Endothelial cell of umbilical vein (primary cell): Measurements from ENCODE around the gene KIF6. TPM values are rescaled to one million over a fixed set of nuclear protein-coding genes. Genes with fewer than 3 reads are reported as not detected.

Experiments used
- BruUV-seq: library from RNA; stranded (reverse); fragments of 400-500 nt; replicated peaks from 2 replicates; lab custom pipeline; 2021; lab: Mats Ljungman, UMichigan
- CTCF ChIA-PET: fragments of 300-600, 350-600 bp; sonication (Branson Sonifier 250); formaldehyde crosslinking; loops from one replicate; lab custom pipeline; 2021; ENCODE audit warnings: antibody characterized with exemption, inconsistent platforms; lab: Charles Lee
- POLR2A ChIA-PET: fragments of 300-600, 350-600 bp; sonication (Branson Sonifier 250); formaldehyde crosslinking; loops from one replicate; lab custom pipeline; 2021; ENCODE audit warnings: antibody characterized with exemption, inconsistent platforms; lab: Charles Lee
- DNase-seq: peaks from one replicate; pipeline ENCODE4 v3.0.0-alpha.2; 2011; ENCODE audit warnings: low read depth, low spot score
- FAIRE-seq: peaks from 2 replicates; lab custom pipeline; 2011; peaks lifted over from hg19 to GRCh38; lab: Jason Lieb, UNC
- H2AFZ ChIP-seq: 2 replicates; pipeline ENCODE4 v1.6.0; 2012; ENCODE audit warnings: low read depth, low read length, control low read depth, inconsistent platforms
- H3K27ac ChIP-seq: 2 replicates; pipeline ENCODE4 v1.5.1; 2011; ENCODE audit warnings: low read depth, mild to moderate bottlenecking, control low read depth, low read length, moderate library complexity; ENCODE audit not compliant: insufficient read depth
- H3K27me3 ChIP-seq, 2 experiments: 2 replicates each; pipeline versions ENCODE4 v1.6.0 to v1.6.1; 2011; ENCODE audit warnings: low read length in 2 of 2, mixed read lengths in 1 of 2; ENCODE audit not compliant: control insufficient read depth in 2 of 2, insufficient read depth in 2 of 2
- H3K36me3 ChIP-seq, 2 experiments: 2 replicates in 1 of 2; 3 replicates in 1 of 2; pipeline ENCODE4 v1.5.1; 2011; ENCODE audit warnings: low read length in 2 of 2, mild to moderate bottlenecking in 1 of 2, moderate library complexity in 1 of 2; ENCODE audit not compliant: control insufficient read depth in 2 of 2, insufficient read depth in 2 of 2; ENCODE audit errors: extremely low read depth in 1 of 2
- H3K4me1 ChIP-seq: 3 replicates; pipeline ENCODE4 v1.5.1; 2011; ENCODE audit warnings: mild to moderate bottlenecking, low read length; ENCODE audit not compliant: control insufficient read depth, insufficient read depth; ENCODE audit errors: extremely low read depth
- H3K4me2 ChIP-seq: 2 replicates; pipeline ENCODE4 v1.6.1; 2011; ENCODE audit warnings: low read length, control low read depth, mixed read lengths; ENCODE audit not compliant: insufficient read depth
- H3K4me3 ChIP-seq, 3 experiments: fragments of 200-600 bp in 1 of 3; sonication (generic), shearing (Covaris generic) in 1 of 3; replicated peaks in 1 of 3; 2 replicates each; pipeline ENCODE4 v1.5.1; 2011 to 2016; ENCODE audit warnings: control low read depth in 3 of 3, low read length in 3 of 3, mild to moderate bottlenecking in 2 of 3, inconsistent platforms in 1 of 3, low read depth in 1 of 3, moderate library complexity in 1 of 3; ENCODE audit not compliant: insufficient read depth in 1 of 3
- H3K79me2 ChIP-seq: 2 replicates; pipeline ENCODE4 v1.6.0; 2012; ENCODE audit warnings: low read length, inconsistent platforms; ENCODE audit not compliant: control insufficient read depth, insufficient read depth
- H3K9ac ChIP-seq: replicated peaks from 2 replicates; pipeline ENCODE3; 2011; ENCODE audit warnings: low read length, control low read depth; ENCODE audit not compliant: insufficient read depth; ENCODE audit errors: extremely low read depth
- H3K9me1 ChIP-seq: replicated peaks from 3 replicates; pipeline ENCODE4 v1.6.0; 2011; ENCODE audit warnings: mild to moderate bottlenecking, low read length; ENCODE audit not compliant: control insufficient read depth, insufficient read depth; ENCODE audit errors: extremely low read depth
- H3K9me3 ChIP-seq: replicated peaks from 2 replicates; pipeline ENCODE4 v1.5.1; 2012; ENCODE audit warnings: low read length, inconsistent platforms; ENCODE audit not compliant: control insufficient read depth, insufficient read depth
- H4K20me1 ChIP-seq: replicated peaks from 2 replicates; pipeline ENCODE3; 2011; ENCODE audit warnings: mild to moderate bottlenecking, low read length; ENCODE audit not compliant: control insufficient read depth, insufficient read depth; ENCODE audit errors: extremely low read depth
- CTCF ChIP-seq, 2 donors: IDR thresholded peaks; 1 replicate in 1 of 2; 2 replicates in 1 of 2; pipeline ENCODE4 v1.5.1; 2011; ENCODE audit warnings: low read length in 2 of 2, mild to moderate bottlenecking in 2 of 2, moderate library complexity in 2 of 2, control low read depth in 1 of 2, inconsistent platforms in 1 of 2, low read depth in 1 of 2; ENCODE audit not compliant: insufficient read depth in 1 of 2; ENCODE audit errors: extremely low read depth in 1 of 2
- EZH2 ChIP-seq: IDR thresholded peaks from 2 replicates; pipeline ENCODE4 v1.6.1; 2012; ENCODE audit warnings: borderline replicate concordance, low read depth, mild to moderate bottlenecking, moderate library complexity, low read length, inconsistent platforms; ENCODE audit not compliant: severe bottlenecking
- FOS ChIP-seq: IDR thresholded peaks from 2 replicates; pipeline ENCODE4 v1.6.1; 2011; ENCODE audit warnings: mild to moderate bottlenecking, low read length, moderate library complexity, borderline replicate concordance; ENCODE audit not compliant: insufficient read depth
- GATA2 ChIP-seq: IDR thresholded peaks from 2 replicates; pipeline ENCODE4 v1.7.0; 2011; ENCODE audit warnings: low read depth, mild to moderate bottlenecking, moderate library complexity, mixed read lengths, low read length; ENCODE audit not compliant: insufficient read length, insufficient read depth
- JUN ChIP-seq: IDR thresholded peaks from 2 replicates; pipeline ENCODE4 v1.6.1; 2011; ENCODE audit warnings: borderline replicate concordance, low read depth; ENCODE audit not compliant: insufficient read length, insufficient read depth
- MAX ChIP-seq: IDR thresholded peaks from 2 replicates; pipeline ENCODE4 v1.6.1; 2011; ENCODE audit not compliant: insufficient read depth, insufficient read length
- MYC ChIP-seq: IDR thresholded peaks from one replicate; pipeline ENCODE4 v1.6.1; 2011; ENCODE audit warnings: mild to moderate bottlenecking, low read depth, low read length
- POLR2A ChIP-seq: IDR thresholded peaks from 2 replicates; pipeline ENCODE4 v1.6.1; 2012; ENCODE audit warnings: low read depth, mild to moderate bottlenecking, control low read depth, low read length
- POLR2AphosphoS5 ChIP-seq: IDR thresholded peaks from 2 replicates; pipeline ENCODE4 v1.6.1; 2012; ENCODE audit warnings: low read depth, mild to moderate bottlenecking, control low read depth, low read length, moderate library complexity; ENCODE audit not compliant: insufficient read depth
- dilution Hi-C: fragments of 300-500 bp; cut with MboI; formaldehyde crosslinking; loops from one replicate; pipeline ENCODE4 v1.15.0; 2019; ENCODE audit warnings: low sequenced_read_pairs; ENCODE audit not compliant: extremely low pct_ligation_motif_present
- intact Hi-C: fragments of 100-400 bp; cut with micrococcal nuclease; formaldehyde crosslinking; loops from one replicate; pipeline ENCODE4 v1.10.0; 2022
- polyA plus RNA-seq, 4 experiments: library from polyadenylated mRNA; depleted of rRNA in 3 of 4; stranded (reverse) in 3 of 4; unstranded in 1 of 4; fragments of >200 nt; gene quantifications; 2 replicates each; pipeline versions ENCODE4 v1.2.1 to v1.2.3, GENCODE V29; 2011 to 2012; ENCODE audit warnings: missing spikeins in 1 of 4
- total RNA-seq: library from RNA; stranded (reverse); gene quantifications from 2 replicates; pipeline ENCODE4 v1.2.3, GENCODE V29; 2021

Gene KIF6
- total and polyA plus RNA-seq, 2 donors (not counting 3 experiments of a cell fraction or from before 2014, with no cell fraction given): not detected

GRCh38 chr6:39426073-39426456, 299.1 kb downstream of the KIF6 start:
- Histone ChIP-seq H3K27me3 (no peaks in the 10 kb centered on the region), H3K4me3 (no peak overlapping the region), H3K36me3 (no peaks in the 10 kb centered on the region), H3K9ac (peak overlapping the region; percentile 45), H3K27ac (peak overlapping the region; percentile 69), H3K4me2 (peak overlapping the region; percentile 73), H4K20me1 (no peaks in the 10 kb centered on the region), H2AFZ (no peak overlapping the region), H3K9me1 (no peaks in the 10 kb centered on the region), H3K79me2 (no peaks in the 10 kb centered on the region), H3K4me1 (peaks cover 14% of the 10 kb centered on the region), H3K9me3 (no peaks in the 10 kb centered on the region)
- CTCF ChIA-PET: no interaction called here
- dilution Hi-C loops: no loop called here
- BruUV-seq: no TSS peak
- no peak for TF ChIP-seq POLR2A
- no peak for TF ChIP-seq GATA2
- TF ChIP-seq MYC: no peak
- no peak for TF ChIP-seq CTCF (IDR thresholded peaks at IDR 0.05; ENCODE audit: extremely low read depth in 1 of 2, insufficient read depth in 1 of 2, low read depth in 1 of 2, low read length in 2 of 2)
- TF ChIP-seq EZH2: no peak
- TF ChIP-seq FOS: peak; percentile 84
- TF ChIP-seq JUN: peak; percentile 98
- peak; percentile 48 for TF ChIP-seq POLR2AphosphoS5
- no peak for TF ChIP-seq MAX
- peak; percentile 92 for FAIRE-seq
- POLR2A ChIA-PET: interaction anchor here (0.7 to 1.1 kb wide), 2 partner anchors 66 to 462 kb away, joined by 4 read pairs; no protein-coding TSS in a partner anchor
- intact Hi-C loops: loop anchor here (2.0 to 10.0 kb wide), 4 partner anchors 15 to 1571 kb away; partner anchors contain the start of gene MOCS1
- peak; percentile 95 for DNase-seq
